HL-60/S4 (cell line): ENCODE measurements around the gene NOTCH1.

Source experiments
- in situ Hi-C: fragments of 300-500 bp; cut with MboI; formaldehyde crosslinking; loops from 2 replicates; pipeline ENCODE4 v1.14.3; 2022; ENCODE audit warnings: low sequenced_read_pairs

The NOTCH1 gene

DNA sequence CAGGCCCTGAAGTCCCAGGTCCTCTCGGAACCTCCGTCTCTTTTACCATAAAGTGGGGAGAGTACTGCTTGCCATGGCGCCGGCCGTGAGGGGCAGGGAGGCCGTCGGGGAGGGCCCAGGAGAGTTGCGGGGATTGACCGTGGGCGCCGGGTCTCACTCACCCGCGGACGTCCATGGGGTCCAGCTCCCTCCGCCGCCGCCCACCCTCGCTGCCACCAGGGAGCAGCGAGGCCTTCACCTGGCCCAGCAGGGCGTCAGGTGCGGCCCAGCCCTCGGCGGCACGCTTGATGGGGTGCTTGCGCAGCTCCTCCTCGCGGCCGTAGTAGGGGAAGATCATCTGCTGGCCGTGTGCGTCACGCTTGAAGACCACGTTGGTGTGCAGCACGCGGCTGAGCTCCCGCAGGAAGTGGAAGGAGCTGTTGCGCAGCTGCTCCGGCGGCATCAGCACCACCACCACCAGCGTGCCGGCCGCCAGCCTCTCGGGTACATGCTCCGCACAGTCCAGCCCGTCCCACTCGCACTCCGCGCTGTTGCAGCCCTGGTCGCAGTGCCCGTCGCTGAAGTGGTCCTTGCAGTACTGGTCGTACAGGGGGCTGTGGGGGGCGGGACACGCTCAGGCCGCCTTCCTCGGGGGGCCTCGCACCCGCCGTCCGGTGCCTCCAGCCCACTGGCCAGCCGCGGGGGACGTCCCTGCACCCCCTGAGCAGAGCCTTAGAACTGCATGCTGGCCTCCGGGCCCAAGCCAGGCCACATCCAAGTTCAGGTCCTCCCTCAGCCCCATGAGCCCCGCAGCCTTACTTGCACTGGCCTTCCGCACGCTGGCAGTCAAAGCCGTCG is 41.1 kb downstream of the NOTCH1 start:
- in situ Hi-C loops: no loop called here

GRCh38 chr9:136502940-136503550 is 42.8 kb downstream of the NOTCH1 start:
- in situ Hi-C loops: no loop called here

DNA sequence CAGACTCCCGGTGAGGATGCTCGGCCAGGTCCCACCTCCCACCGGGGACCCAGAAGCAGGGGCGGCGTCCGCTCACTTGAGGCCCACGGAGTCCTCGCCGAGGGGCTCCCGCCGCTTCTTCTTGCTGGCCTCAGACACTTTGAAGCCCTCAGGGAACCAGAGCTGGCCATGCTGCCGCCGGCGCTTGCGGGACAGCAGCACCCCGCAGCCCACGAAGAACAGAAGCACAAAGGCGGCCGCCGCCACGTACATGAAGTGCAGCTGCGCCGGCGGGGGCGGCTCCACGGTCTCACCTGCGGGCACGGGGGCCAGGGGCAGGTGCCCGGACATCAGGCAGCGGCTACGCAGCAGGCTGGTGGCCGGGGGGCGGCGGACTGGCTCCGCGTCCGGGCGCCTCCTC is 43.7 kb downstream of the NOTCH1 start:
- in situ Hi-C loops: no loop called here

DNA sequence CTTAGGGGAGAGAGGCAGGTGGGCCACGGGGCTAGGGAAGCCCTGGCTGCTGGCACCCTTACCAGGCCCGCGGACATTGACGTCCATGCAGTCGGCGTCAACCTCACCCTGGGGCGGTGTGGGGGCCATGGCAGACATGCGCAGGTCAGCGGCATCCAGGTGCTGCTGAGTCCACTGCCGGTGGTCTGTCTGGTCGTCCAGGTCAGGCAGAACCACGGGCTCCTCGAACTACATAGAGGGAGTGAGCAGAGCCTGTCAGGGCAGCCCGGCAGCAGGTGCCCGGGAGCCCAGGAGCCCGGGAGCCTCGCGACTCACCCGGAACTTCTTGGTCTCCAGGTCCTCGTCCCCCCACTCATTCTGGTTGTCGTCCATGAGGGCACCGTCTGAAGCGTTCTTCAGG is 44.2 kb downstream of the NOTCH1 start:
- in situ Hi-C loops: no loop called here

DNA sequence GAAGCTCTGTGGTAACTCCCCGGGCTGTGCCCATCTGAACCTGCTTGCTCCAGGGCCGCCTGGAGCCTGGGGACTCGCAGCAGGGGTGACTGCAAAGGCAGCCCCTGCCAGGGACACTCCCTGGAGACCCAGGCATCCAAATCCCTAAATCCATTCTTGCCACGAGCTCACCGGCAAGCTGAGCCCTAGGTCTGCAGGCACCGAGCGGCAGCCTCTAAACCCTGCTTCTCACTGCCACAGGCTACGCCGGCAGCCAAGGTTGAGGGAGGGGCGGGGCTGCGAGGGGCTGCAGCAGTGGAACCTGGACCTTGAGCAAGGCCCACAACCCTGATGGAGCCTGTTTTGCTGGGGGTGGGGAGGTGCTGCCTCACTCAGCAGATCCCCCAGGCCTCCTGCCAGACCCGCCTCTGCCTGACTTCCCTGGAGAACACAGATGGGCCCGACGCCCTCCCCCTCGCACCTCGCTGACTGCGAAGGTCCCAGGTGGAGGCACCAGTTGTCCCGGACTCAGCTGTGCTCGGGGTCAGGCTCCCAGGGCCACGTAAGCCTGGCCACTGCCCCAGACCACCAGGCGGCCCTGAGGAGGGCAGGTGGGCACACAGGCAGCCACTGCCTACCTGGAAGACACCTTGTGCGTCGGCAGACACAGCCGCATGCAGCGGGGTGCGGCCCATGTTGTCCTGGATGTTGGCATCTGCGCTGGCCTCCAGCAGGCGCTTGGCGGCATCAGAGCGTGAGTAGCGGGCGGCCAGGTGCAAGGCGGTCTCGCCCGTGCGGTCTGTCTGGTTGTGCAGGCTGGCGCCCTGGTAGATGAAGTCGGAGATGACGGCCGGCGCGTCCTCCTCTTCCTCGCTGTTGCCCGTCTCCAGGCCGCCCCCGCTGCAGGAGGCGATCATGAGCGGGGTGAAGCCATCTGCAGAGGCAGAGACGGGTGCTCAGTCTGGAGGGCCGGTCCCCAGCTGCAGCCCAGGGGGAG is 45.6 kb downstream of the NOTCH1 start:
- in situ Hi-C loops: no loop called here

- in situ Hi-C loops: no loop called here
Measured at GRCh38 chr9:136499071-136499934, 46.5 kb downstream of the NOTCH1 start.

DNA sequence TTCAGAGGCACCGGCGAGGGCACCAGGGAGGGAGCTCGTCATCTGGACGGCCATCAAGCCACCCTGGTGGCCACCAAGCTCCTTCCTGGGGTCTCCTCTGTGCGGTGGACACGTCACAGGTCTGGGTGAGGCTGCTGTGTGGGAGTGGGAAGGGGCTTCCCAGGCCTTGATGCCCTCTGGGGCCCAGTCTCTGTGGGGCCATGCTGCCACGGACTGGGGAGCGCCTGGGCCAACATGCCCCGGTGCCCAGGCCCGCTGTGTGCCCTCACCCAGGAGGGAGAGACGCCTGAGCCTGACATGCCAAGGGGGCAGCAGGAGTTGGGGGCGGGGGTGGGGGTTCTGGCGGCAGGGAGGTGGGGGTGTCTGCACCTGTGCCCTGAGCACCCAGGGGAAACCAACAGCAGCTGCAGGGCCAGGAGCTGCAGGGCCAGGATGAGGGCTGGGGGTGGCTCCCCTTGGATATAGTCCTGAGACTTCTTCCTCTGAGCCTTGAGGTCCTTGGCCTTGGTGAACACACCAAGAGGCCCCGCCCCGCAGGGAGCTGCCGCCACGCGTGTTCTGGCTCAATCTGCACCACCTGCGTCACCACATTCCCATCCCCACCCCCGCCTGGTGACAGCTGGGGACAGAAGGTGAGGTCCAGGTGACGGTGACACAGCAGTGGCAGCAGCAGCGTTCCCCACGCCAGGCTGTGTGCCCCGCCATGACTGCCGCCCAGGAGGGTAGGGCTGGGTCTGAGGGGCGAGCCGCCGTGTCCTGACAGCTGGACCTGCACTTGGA is 47.7 kb downstream of the NOTCH1 start:
- in situ Hi-C loops: no loop called here

DNA sequence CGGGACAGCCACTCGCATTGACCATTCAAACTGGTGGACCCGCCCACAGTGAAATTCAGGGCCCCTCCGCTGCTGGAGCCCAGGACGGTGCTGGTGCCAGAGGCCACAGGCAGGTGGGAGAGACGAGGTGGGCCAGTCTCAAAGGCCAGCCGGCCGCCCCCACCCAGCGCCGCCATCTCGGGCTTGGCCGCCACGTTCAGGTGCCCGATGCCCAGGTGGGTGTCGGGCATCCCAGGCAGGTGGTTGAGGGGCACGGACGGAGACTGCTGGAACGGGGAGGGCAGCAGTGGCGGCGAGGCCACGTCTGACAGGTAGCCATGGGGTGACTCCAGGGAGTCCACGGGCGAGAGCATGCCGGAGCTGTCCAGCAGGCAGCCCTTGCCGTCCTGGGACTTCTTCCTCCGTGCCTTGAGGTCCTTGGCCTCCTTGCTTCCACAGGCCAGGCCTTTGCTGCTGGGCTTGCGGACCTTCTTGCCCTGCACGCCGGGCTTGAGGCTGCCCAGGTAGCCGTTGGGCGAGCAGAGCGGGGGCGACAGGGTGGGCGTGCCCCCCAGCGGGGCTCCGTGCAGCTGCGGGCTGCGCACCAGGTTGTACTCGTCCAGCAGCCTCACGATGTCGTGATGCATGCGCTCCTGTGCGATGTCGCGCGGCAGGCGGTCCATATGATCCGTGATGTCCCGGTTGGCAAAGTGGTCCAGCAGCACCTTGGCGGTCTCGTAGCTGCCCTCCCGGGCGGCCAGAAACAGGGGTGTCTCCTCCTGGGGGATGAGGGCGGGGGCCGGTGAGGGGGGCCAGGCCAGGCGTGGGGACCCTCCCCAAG is 48.8 kb downstream of the NOTCH1 start:
- in situ Hi-C loops: no loop called here

GRCh38 chr9:136496181-136496580 is 49.7 kb downstream of the NOTCH1 start:
- in situ Hi-C loops: no loop called here

DNA sequence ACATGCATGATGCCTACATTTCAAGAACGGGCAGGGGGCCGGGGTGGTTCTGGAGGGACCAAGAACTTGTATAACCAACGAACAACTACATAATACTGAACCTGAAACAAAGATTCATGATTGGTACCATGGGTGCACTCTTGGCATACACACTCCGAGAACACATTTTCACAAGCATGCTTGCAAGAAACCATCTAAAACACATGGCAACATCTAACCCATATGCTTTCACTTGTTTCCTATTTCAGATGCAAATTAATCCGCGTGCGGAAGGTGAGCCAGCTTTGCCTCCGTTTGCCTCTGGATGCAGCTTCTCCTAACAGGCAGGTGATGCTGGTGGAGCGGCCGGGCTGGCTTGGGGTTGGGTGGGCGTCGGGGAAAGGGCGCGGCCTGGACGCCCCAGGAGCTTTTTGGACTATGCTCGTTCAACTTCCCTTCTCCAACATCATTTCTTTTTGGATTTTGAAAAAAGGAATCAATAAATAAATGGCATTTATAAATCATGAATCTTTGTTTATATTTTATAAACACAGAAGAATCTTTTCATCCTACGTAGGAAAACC is 50.5 kb downstream of the NOTCH1 start:
- in situ Hi-C loops: no loop called here

DNA sequence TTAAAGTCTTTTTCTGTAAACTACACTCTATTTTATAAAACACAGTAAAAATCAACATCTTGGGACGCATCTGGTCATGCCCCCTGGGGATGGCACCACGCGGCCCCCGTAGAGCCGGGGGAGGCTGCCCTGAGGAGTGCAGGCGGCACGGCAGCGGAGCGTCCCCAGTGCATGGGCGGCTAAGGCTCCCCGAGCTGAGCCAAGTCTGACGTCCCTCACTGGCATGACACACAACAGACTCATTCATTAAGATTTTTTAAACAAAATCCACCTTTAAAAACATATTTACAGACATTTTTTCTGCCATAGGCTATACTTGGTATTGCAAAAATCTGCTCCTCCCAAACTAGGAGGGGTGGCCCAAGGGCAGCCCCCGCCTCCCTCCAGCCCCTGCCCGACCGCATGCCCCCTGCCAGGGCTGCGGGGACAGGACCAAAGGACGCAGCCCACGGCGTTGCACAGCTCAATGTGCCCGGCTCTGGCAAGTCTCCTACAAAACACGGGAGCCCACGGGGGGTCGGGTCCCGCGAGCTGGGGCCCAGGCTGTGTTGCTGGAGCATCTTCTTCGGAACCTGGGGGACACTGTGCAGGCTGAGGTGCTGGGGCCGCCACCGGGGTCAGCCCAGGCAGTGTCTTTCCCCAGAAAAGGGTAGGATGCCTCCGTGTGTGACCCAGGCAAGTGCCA is 51.2 kb downstream of the NOTCH1 start:
- in situ Hi-C loops: loop anchor here (5.0 kb wide), 1 partner anchor 133 kb away; no protein-coding TSS in a partner anchor

DNA sequence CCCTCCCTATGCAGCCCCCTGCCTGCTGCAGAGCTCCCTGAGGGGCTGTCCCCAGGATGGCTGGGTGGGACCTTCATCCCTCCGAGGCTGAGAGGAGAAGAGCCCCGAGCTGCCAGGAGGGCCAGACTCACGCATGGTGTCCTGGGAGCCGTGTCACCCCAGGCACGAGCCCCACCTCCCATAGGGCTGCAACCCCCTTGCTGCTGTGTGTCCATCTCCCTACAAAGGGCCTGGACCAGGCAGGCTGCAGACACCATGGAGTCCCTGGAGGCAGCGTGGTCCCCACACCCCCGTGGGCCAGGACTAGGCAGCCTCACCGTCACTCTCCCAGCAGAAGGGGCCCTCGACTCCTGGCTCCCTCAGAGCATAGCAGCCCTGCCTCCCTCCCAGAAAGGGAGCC is 51.8 kb downstream of the NOTCH1 start:
- in situ Hi-C loops: loop anchor here (5.0 kb wide), 1 partner anchor 133 kb away; no protein-coding TSS in a partner anchor

GRCh38 chr9:136493567-136493971 is 52.3 kb downstream of the NOTCH1 start:
- in situ Hi-C loops: loop anchor here (5.0 kb wide), 1 partner anchor 134 kb away; no protein-coding TSS in a partner anchor

DNA sequence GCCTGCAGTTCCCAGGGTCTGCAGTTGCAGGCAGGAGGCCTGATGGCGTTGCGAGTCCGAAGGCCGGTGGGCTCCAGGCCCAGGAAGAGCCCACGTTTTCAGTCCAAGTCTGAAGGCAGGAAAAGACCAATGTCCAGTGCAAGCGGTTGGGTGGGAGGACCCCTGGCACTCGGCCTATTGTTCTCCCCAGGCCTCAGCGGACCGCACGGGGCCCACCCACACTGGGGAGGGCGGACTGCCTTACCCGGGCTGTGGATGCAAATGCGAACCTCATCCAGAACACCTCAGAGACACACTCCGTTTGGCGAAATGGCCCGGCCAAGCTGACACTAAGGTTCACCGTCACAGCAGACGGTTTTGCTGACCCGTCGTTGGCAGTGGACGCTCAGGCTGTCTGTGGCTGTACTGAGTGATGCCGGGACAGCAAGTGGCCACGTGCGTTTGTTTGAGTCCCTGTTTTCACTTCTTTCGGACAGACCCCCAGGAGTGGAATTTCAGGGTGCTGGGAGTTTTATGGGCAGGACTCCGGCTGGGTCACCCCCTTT is 52.8 kb downstream of the NOTCH1 start:
- in situ Hi-C loops: loop anchor here (5.0 kb wide), 1 partner anchor 134 kb away; no protein-coding TSS in a partner anchor

- in situ Hi-C loops: loop anchor here (5.0 kb wide), 1 partner anchor 138 kb away; no protein-coding TSS in a partner anchor
Measured at GRCh38 chr9:136489731-136490130, 56.1 kb downstream of the NOTCH1 start.

DNA sequence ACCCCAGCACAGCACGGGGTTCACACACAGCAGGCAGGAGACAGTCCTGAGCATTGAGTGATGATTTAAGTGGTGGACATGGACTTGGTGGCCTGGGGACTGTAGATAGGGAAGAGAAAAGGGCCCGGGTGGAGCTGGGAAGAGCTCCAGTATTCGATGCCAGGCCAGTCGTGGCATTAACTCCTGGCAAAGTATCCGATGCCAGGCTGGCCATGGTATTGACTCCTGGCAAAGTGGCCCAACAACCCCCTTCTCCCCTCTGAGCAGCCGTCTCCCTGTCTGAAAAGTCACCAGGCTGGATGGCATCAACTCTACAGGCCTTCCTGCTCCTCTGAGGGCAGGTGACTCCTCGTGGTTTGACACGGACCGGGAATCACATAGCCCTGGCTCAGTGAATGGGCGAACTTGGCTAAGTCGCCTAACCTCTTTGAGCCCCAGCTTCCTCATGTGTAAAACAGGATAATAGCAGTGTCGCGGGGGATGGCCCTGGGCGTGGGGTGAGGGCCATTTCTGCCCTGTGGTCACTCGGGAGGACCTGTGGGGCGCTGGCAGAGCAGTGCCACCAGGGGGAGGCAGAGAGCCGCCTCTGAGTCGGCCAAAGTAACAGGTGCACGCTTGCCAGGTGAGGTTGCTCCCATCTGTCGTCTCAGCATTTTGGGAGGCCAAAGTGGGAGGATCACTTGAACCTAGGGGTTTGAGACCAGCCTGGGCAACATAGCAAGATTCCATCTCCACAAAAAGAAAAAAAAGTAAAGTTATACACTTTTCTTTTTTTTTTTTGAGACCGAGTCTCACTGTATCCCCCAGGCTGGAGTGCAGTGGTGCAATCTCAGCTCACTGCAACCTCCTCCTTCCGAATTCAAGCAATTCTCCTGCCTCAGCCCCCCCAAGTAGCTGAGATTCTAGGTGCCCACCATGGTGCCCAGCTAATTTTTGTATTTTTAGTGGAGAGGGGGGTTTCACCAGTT is 57.3 kb downstream of the NOTCH1 start:
- in situ Hi-C loops: no loop called here
